Fibroblast of the aortic adventitia (primary cell): ENCODE results near the gene KIF22. TPM values are rescaled to one million over a fixed set of nuclear protein-coding genes. Genes with fewer than 3 reads are reported as not detected.
A peak's percentile ranks its signal among the peaks of the same experiment; 100 is the strongest.
"Not testable (repeated sequence)": the region's sequence is repeated elsewhere in the genome, so short reads cannot be mapped to it uniquely, and the experiment has no call there.

Experiments
- DNase-seq: peaks from one replicate; pipeline ENCODE4 v3.0.0-alpha.2; 2010; ENCODE audit warnings: low read depth
- H3K4me3 ChIP-seq: 2 replicates; pipeline ENCODE4 v1.5.1; 2011; ENCODE audit warnings: low read depth, mild to moderate bottlenecking, control low read depth, low read length, moderate library complexity
- CTCF ChIP-seq: IDR thresholded peaks from 2 replicates; pipeline ENCODE4 v1.5.1; 2011; ENCODE audit warnings: mild to moderate bottlenecking, low read length, control low read depth, inconsistent platforms; ENCODE audit not compliant: insufficient read depth
- total RNA-seq: library from RNA; depleted of rRNA; stranded (reverse); fragments of >200 nt; gene quantifications from 2 replicates; pipeline ENCODE4 v1.2.3, GENCODE V29; 2012; ENCODE audit warnings: low replicate concordance

The KIF22 gene
- total RNA-seq, 1 donor: 52.4 TPM

DNA sequence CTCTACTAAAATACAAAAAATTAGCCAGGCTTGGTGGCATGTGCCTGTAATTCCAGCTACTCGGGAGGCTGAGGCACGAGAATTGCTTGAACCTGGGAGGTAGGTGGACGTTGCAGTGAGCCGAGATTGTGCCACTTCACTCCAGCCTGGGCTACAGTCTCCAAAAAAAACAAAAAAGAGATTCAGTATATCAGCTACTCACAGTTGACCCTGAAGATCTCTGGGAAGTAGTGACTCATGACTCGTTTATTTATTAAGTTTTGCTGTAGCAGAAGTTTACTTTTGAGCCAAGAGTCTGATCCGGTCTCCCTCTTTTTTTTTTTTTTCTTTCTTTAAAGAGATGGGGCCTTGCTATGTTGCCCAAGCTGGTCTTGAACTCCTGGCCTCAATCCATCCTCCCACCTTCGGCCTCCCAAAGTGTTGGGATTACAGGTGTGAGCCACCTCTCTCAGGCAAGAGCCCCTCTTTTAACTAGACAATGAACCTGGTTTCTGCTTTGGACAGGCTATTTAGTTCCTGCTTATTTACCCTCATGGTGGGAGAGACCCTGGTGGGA, 34.1 kb downstream of the KIF22 start:
- no peak for TF ChIP-seq CTCF
- peak; percentile 90 for DNase-seq
- H3K4me3 ChIP-seq: peak overlapping the region; percentile 56

DNA sequence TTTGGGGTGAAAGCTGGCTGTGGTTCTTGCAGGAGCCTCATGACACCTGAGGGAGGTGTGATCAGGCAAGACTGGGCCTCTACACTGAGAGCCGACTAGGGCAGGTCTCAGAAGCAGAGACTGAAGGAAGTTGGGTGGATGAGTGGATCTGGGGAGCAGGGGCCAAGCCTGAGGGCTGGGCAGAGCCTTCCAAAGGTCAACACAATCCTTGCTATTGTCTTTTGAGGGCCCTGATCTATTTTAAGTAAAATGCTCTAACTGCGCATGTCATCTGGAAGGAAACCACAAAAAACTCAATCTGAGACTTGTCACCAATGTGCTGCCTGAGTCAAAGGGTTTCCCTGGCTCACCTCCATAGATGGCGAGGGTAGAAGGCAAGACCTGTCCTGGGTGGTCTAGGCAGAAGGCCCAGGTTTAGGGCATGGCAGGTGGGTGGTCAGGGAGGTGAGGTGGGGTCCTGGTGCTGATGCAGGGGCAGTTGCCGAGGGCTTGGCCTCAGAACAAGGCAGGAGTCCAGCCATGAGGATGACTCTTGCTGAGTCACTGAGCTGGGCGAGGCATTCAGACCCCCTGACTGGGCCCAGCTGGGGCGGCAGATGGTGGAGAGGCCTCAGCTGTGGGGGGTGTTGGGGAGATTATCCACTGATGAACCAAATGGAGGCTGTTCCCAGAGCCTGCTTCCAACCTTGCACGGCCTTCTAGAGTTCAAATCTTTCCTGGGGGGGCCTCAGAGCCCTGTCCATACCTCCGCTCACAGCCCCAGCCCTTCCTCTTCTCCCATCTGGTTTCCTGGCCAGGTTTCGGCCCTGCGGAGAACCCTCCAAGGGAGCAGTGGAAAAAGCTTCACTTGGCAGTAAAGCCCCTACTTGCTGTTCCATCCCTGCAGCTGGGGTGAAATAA, 34.8 kb downstream of the KIF22 start:
- peak overlapping the region; percentile 56 for H3K4me3 ChIP-seq
- TF ChIP-seq CTCF: no peak

GRCh38 chr16:29826342-29826695, 35.8 kb downstream of the KIF22 start:
- H3K4me3 ChIP-seq: no peak overlapping the region
- DNase-seq: no peak
- TF ChIP-seq CTCF: no peak

More for the DNA sequence above, 34.8 kb downstream of the KIF22 start:
- DNase-seq: peak; percentile 93

- H3K4me3 ChIP-seq: no peak overlapping the region
- TF ChIP-seq CTCF: no peak
- no peak for DNase-seq
Observed at GRCh38 chr16:29830774-29831173, 40.2 kb downstream of the KIF22 start.

- no peak for DNase-seq
Observed at GRCh38 chr16:29831490-29831889, 40.9 kb downstream of the KIF22 start.

DNA sequence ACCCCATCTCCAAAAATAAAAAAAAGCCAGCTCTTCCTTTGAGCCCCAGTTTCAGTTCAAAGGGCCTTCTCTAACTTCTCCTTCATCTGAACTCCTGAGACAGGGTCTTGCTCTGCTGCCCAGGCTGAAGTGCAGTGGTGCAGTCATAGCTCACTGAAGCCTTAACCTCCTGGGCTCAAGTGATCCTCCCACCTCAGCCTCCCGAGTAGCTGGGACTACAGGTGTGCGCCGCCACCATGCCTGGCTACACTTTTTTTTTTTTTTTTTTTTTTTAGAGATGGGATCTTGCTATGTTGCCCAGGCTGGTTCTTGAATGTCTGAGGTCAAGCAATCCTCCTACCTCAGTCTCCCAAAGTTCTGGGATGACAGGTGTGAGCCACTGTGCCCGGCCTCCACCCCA, 42.7 kb downstream of the KIF22 start:
- not testable (repeated sequence) for DNase-seq, H3K4me3 ChIP-seq

More at GRCh38 chr16:29831490-29831889, 40.9 kb downstream of the KIF22 start:
- no peak overlapping the region for H3K4me3 ChIP-seq
- no peak for TF ChIP-seq CTCF

GRCh38 chr16:29834079-29834478, 43.5 kb downstream of the KIF22 start:
- TF ChIP-seq CTCF: no peak
- no peak for DNase-seq
- no peak overlapping the region for H3K4me3 ChIP-seq
